ENCODE results near the gene THADA.

The THADA gene

GRCh38 chr2:43276962-43277391 is 318.9 kb downstream of the THADA start:
- DNase-seq (ENCODE audit: low read depth, low spot score): no peak

DNA sequence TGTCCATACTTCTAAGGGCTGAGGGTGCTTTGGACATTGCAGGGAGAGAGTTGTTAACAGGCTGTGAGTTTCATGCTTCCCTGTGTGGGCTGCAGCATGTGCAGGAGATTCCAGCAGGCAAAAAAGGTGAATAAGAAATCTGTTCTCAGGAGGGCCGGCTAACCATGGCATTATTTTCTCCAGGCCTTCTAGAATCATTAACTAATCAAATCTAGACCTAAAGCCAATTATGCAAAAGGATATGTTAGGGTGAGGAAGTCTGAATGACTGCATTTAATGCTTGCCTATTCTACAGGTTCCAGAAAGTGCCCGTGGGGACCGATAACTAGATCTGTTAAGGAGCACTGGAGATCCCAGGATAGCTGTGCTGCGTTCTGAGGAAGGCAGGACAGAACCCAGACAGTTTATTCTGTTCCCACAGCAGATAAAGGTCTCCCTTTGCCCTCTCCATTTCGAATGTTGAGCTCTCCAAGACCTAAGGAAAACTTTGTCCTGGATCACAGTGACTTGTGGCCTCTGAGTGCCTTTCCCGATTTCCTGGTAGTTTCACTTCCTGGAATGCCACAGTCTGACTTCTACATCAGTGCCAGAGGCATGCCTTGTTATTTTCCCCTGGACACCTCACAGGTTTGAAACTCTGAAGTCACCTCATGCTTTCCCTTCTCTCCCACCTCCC is 319.4 kb downstream of the THADA start:
- no peak for DNase-seq (ENCODE audit: low read depth, low spot score)

DNA sequence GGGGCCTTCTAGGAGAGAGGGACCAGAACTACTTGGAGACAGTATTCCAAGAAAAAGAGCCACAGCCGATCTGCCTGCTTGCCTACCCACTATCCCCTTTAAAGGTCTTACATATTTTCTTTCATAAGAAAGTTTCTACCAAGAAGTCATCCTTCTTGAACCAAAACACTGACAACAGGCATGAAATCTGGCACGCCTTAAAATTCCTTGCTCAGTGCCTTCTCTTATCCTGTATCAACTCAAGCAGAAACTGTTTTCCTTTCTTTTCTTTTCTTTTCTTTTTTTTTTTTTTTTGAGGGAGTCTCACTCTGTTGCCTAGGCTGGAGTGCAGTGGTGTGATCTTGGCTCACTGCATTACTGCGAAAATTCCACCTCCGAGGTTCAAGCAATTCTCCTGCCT is 321.1 kb downstream of the THADA start:
- no peak for DNase-seq (ENCODE audit: low read depth, low spot score)

GRCh38 chr2:43274055-43274454 is 321.8 kb downstream of the THADA start:
- DNase-seq (ENCODE audit: low read depth, low spot score): no peak

DNA sequence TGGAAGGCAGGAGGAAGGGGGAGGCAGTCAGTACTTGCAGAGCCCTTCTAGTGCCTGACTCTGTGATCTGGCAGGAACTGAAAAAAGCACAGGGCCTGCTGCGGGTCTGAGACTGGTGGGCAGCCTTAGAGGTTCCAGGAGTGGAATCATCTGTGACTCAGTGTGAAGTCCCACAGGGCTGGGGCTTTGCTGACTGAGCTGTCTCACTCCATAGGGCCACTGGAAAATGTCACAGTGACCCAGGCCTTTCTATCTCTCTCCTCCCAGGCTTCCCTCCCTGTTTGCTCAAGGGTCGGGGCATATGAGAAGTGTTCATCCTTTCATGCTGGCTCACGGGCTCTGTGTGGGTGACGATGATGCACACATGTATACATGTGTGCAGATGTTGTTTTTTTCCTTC is 322.3 kb downstream of the THADA start:
- DNase-seq (ENCODE audit: low read depth, low spot score): no peak

DNA sequence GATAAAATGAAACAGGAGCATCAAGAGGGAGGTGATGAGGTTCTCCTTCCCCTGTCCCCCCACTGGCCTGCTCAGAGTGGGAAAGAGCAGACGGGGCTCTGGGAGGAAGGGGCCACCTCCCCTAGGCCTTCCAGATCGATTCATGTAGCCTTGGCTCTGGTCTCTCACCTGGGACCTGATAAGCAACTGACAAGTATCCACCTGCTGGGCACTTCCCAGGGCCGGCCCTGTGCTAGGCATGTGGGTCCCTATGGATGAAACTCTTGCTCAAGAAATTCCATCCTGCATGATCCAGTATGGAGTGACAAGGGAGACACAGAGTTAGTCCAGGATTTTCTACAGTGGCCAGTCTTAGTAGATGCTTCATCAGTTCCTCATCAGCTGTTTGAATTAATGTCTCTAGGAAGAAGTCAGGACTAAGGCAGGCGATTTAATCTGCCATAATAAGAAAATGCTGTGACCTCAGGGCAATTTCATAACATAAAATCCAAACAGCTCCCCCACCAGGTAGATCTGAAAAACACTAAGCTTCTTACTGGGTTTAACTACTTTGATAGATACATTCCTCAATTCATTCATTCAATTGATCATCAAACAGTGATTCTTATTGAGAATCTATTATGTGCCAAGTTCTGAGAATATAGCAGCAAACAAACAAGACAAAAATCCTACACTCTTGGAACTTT is 324.8 kb downstream of the THADA start:
- no peak for DNase-seq (ENCODE audit: low read depth, low spot score)

DNA sequence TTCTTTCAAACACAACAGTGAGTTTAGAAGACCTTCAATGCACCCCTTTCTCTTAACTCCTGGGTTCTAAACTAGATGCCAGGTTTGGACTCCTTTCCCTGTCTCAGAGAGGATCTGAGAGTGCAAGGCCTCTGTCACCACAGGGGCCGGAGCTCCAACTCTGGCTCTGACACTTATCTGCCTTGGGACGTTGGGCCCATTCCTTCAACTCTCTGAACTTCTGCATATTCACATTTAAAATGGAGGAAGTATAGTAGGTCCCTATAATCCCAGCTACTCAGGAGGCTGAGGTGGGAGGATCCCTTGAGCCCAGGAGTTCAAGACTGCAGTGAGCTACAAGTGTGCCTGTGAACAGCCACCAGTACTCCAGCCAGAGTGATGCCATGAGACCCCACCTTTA is 325.4 kb downstream of the THADA start:
- DNase-seq (ENCODE audit: low read depth, low spot score): no peak

DNA sequence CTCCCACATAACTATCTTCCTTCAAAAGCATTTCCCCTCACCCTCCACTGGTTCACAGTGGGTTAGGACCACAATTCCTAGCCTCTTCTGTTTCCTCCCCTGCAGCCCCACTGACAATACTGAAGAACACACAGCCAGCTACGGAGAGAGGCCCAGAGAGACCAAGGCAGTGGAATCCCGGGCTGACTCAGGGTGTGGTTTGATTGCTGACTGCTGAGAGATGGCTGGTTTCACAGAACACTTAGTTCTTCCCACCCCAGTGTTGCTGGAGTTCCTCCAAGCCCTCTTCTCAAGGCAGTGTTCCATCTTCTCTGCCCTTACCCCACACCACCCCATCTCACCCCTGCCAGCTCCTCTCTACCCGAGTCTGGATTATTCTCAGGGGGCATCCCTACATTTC is 326.1 kb downstream of the THADA start:
- DNase-seq (ENCODE audit: low read depth, low spot score): no peak

DNA sequence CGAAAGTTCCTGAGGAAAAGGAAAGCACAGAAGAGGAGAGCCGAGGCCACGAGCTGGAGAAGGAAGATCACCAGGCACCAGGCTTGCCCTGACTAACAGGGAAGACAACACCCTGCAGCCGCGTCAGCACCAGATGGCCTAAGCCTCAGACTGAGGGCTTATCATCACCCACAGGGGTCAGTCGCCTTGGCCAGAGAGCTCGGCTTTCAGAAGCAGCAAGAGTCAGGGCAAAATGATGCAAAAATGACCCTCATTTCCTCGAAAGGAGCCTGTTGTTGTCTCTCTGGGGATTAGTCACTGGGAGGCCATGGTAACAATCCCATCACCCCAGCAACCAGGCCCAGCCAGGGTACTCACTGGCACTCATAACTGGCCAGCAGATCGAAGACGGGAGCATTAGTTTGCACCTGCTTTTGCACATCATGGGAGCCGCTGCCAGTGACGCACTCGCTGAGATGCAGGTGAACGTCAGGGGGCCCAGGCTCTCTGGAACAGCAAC is 326.7 kb downstream of the THADA start:
- no peak for DNase-seq (ENCODE audit: low read depth, low spot score)

DNA sequence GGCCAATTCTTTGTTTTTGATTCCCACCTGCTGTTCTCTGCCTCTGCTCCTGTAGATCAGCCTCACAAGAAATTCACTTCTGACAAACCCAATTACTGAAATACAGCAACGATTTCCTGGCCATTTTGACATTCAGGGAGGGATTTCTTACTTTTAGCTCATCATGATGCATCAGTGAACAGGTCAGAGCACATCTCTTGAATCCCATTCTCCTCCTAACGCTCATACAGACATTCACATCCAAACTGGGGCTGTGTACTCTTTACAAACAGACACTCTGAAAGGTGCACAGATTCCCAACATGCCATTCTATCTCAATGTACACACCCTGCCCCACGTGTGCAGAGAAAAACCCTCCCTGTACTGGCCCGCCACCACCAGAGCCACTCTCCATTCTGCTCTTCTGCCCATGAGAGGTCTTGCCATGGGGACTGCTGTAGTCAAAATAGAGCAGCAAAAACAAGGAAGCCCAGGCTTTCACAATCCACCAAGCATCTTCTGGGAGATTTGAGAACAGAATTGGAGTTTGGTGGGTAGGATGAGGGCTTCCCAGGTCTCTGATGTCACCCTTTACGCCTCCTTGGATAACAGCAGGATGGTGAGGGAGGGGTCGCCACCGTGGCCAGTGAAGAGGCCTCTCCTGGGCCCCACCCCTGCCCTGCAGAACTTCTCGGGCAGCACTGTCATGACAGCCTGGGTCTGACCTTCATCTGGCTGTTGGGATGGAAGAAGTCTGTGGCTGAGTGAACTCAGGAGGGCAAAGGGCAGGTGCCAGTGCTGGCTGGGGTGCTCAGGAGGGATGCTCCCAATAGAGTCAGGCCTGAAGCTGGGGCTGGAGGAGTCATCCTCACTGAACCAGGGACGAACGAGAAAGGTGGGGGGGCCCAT is 327.5 kb downstream of the THADA start:
- no peak for DNase-seq (ENCODE audit: low read depth, low spot score)

GRCh38 chr2:43267381-43267780 is 328.5 kb downstream of the THADA start:
- no peak for DNase-seq (ENCODE audit: low read depth, low spot score)

DNA sequence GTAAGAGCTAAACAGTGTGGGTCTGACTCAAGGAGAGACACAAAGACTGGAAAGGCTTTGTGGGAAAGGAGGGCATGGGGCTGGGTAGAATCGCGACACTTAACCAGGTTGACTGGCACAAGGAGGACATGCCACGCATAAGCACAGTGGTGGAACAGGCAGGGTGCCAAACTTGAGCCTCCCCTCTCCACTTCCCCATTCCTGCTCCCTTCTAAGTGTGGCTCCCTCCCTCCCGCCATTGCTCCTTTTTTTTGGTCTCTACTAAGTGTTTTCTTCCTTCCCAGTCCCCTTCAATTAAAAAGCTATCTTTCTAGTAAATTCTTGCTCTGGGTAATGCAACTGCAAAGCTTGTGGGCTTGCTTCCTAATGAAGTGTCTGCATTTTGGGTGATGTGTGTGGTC is 329.1 kb downstream of the THADA start:
- DNase-seq (ENCODE audit: low read depth, low spot score): no peak

GRCh38 chr2:43265421-43265820 is 330.4 kb downstream of the THADA start:
- no peak for DNase-seq (ENCODE audit: low read depth, low spot score)

- DNase-seq (ENCODE audit: low read depth, low spot score): no peak
These were observed 330.8 kb downstream of the THADA start for GRCh38 chr2:43265001-43265400.

- no peak for DNase-seq (ENCODE audit: low read depth, low spot score)
These were observed 332.9 kb downstream of the THADA start for GRCh38 chr2:43262951-43263350.

DNA sequence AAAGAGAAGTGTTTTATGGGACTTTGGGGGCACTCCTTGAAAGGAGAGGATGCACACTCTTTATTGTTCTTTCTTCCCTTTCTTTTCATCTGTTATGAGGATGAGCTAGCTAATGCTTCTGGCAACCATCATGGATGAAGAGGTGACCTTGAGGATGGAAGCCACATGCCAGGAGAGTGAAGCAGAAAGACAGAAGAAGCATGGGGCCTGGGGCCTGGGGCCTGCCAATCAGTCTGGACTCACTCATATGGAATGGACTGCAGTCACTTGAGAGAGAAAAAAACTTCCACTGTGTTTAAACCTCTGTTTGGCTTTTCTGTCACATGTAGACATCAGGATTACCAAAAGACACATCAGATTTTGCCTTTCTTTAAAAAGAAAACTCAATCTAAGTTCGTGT is 333.6 kb downstream of the THADA start:
- no peak for DNase-seq (ENCODE audit: low read depth, low spot score)

GRCh38 chr2:43259512-43259911 is 336.3 kb downstream of the THADA start:
- DNase-seq (ENCODE audit: low read depth, low spot score): no peak

GRCh38 chr2:43258547-43259156 is 337.2 kb downstream of the THADA start:
- DNase-seq (ENCODE audit: low read depth, low spot score): no peak

- no peak for DNase-seq (ENCODE audit: low read depth, low spot score)
These were observed 340.4 kb downstream of the THADA start for GRCh38 chr2:43255296-43255910.

DNA sequence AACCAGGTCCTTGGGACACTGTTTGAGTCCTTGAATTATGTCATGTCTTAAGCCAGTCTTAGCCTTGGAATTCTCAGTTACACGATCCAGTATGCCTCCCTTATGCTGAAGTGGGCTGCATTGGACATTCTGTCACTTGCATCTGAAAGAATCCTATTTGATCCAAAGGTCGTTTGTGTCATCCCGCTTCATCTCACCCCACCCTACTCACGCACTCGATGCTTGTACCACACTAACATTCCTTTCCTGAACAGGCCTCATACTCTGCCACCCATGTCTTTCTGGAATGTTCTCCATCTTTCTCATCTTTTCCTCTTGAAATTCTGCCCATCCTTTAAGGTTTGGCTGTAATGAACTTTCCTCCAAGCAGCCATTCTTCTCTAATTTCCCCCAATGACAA is 341.5 kb downstream of the THADA start:
- no peak for DNase-seq (ENCODE audit: low read depth, low spot score)

DNA sequence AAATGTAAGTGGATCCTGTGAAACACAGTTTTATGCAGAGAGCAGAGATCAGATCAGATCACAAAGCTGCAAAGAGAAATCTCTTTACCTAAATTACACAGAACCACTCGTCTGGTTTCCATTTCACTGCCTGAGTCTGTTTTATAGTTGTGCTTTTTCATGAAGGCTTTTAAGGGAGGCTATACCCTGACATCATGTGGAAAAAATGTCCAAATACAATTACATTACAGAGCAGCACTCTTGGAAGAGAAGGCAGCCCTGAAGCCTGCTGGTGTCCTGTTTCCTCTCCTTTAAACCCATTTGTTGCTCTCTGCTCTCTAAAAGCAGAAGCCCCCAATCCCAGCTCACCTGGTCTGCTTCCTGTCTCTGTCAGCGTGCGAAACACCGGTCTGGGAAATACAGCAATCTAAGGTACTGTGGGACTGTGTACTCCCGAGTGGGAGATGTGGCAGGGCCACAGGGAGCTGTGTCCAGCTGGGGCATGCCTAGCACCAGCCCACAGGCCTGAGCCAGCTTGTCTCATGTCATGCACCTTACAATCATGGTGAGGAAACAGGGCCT is 344.6 kb downstream of the THADA start:
- DNase-seq (ENCODE audit: low read depth, low spot score): no peak
